Stimulated activated CD4-positive, alpha-beta T cell treated with anti-CD3 and anti-CD28 coated beads, TNF-alpha, amount 100 ng/mL, for 48 hours (primary cell): ENCODE data around the gene NDUFB3.
"Not testable (repeated sequence)": the region's sequence is repeated elsewhere in the genome, so short reads cannot be mapped to it uniquely, and the experiment has no call there.

ENCODE experiments used
- DNase-seq, 3 donors: peaks; one replicate each; pipeline ENCODE4 v3.0.0-alpha.2; 2020; ENCODE audit warnings: low read depth in 3 of 3

The NDUFB3 gene

DNA sequence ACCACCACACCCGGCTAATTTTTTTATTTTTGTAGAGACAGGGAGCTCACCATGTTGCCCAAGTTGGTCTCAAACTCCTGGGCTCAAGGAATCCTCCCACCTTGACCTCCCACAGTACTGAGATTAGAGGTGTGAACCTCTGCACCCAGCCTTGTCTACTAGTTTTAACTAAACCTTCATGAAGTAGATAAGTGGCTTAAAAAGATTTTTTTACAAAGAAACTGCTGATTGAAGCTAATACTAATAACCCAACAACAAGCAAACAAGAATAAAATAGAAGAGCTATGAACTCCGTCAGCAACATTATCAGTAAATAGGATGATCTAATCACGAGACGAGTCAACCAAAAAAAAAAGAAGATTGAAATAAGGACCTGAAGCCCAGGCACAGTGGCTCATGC lies 18.8 kb downstream of the NDUFB3 start:
- no peak for DNase-seq

- no peak for DNase-seq
Measured at GRCh38 chr2:201093573-201093972, 21.8 kb downstream of the NDUFB3 start.

- DNase-seq = no peak
Measured at GRCh38 chr2:201100497-201100896, 28.7 kb downstream of the NDUFB3 start.

- no peak for DNase-seq
Measured at GRCh38 chr2:201105759-201106158, 34.0 kb downstream of the NDUFB3 start.

GRCh38 chr2:201107624-201108023 lies 35.8 kb downstream of the NDUFB3 start:
- DNase-seq = no peak

- DNase-seq = no peak
Measured at GRCh38 chr2:201108341-201108740, 36.5 kb downstream of the NDUFB3 start.

GRCh38 chr2:201109186-201109585 lies 37.4 kb downstream of the NDUFB3 start:
- no peak for DNase-seq

- DNase-seq = no peak
Measured at GRCh38 chr2:201110615-201111014, 38.8 kb downstream of the NDUFB3 start.

GRCh38 chr2:201111096-201111495 lies 39.3 kb downstream of the NDUFB3 start:
- no peak for DNase-seq

DNA sequence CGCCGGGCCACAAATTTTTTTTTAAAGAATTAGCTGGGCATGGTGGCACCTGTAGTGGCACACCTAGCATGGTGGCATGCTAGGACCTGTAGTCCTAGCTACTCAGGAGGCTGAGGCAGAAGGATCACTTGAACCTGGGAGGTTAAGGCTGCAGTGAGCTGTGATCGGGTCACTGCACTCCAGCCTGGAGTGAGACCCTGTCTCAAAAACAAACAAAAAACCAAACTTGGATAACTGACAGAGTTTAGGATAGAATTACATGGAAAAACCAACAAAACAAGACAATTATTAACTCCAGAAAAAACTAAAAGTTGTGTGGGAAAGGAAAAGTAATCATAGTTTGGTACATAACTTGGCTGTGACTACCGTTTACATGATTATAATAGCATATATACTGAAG lies 42.5 kb downstream of the NDUFB3 start:
- DNase-seq = no peak

DNA sequence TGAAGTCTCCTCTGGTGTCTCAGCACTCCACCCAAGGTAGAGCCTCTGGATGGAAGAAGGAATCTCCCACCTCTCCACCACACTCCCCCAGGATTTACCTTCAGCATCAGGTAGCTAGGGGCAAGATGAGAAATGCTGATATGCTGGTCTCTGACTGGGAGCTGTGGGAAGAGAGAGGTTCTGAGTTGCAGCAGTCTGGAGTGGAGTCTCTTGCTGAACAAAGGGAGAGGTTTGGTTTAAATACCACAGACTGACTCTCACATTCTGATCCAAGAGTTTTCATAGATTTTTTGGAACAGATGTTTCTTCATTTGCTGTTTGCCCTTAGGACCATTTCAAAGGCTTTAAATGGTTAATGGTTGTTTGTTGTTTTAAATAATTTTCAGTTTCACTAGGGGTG lies 43.0 kb downstream of the NDUFB3 start:
- no peak for DNase-seq

- DNase-seq = peak in 2 of 3 donors; percentile 69 to 73
Measured at GRCh38 chr2:201116115-201116958, 44.5 kb downstream of the NDUFB3 start, which contains the start of gene CFLAR. Gene CFLAR (plus strand): TSS chr2:201116164. CDS start chr2:201129866, 13,702 bp downstream.

- DNase-seq = no peak
Measured at GRCh38 chr2:201116959-201117734, 45.3 kb downstream of the NDUFB3 start.

DNA sequence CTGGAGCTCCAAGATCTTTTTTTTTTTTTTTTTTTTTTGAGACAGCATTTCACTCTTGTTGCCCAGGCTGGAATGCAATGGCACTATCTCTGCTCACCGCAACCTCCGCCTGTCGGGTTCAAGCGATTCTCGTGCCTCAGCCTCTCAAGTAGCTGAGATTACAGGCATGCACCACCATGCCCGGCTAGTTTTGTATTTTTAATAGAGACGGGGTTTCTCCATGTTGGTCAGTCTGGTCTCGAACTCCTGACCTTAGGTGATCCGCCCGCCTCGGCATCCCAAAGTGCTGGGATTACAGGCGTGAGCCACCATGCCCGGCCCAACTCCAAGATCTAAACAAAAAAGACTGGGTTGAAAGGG lies 45.9 kb downstream of the NDUFB3 start:
- not testable (repeated sequence) for DNase-seq

GRCh38 chr2:201118121-201118960 lies 46.5 kb downstream of the NDUFB3 start:
- peak; percentile 76 to 86 (median 78) for DNase-seq

DNA sequence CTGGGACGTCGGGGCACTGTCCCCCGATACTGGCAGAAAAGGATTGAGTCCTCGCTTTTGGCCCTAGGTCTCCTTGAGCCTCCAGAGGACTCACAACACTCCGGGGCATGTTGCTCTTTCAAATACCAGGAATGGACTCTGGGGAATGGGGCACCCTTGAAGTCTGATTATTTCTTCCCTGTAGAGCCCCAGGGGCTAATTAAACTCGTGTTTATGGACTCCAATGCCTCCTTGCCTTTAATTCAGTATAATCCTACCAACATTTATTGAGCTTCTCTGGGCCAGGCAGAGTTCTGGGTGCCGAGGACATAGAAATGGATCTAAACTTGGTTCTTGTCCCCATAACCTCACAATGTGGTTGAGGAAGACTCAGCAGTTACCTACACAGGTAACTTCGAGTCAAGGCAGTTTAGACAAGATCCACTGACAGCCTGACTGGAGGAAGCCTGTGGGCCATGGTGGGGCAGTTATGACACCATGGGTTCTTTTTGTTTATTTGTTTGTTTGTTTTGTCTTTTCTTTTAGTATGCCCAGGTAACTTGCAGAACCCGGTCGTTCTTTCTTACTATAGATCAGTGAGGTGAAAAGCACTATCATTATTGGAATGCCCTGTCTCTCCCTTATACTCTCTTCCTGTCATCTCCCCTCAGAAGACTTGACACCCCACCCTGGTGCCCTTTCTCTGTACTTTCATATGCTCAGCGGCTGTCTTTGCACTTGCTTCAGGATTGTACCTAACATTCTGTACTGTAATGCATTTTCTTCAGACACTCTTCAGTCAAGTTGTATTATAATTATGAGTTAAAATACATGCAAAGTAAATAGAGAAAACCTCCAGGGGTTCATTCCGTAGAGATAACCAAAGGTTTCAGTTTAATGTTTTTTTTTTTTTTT lies 47.4 kb downstream of the NDUFB3 start:
- no peak for DNase-seq

- no peak for DNase-seq
Measured at GRCh38 chr2:201122276-201122675, 50.5 kb downstream of the NDUFB3 start.

DNA sequence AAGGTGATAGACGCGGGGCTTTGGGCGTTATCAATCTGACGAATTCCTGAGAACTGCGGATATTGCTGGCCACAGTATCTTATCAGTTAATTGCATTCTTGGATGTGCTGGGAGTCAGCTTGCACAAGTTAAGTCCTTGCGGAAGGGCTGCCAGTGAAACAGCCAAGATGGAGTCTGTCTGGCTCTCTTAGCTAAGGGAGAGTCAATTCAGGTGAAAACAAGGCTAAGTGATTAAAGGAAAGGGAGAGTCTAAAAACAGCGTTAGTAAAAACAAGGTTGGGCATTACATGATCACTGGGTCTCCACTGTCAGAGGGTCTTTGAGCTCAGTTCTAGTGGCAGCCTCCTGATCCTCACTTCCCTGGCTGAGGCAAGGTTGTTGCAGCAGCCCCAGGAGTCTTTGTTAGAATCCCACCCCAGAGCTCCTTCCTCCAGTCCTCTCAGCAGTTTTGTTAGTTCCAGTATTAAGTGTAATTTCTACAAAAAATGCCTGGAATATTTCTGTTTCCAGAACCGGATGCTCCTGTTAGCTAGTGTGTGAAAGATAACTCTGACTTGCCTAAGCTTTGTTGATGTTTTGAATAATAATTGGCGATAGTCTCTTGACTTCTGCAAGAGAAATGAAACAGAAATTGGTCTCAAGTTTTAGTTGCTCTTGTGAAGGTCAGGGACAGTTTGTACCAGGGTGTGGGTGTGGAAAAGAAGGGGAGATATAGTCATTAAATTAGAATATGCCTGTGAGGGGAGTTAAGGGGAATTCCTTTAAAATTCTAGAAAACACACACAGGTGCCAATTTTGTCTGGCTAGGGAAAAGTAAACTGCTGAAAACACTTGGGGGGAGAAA lies 54.7 kb downstream of the NDUFB3 start:
- no peak for DNase-seq

GRCh38 chr2:201127152-201127511 lies 55.3 kb downstream of the NDUFB3 start:
- DNase-seq = no peak

DNA sequence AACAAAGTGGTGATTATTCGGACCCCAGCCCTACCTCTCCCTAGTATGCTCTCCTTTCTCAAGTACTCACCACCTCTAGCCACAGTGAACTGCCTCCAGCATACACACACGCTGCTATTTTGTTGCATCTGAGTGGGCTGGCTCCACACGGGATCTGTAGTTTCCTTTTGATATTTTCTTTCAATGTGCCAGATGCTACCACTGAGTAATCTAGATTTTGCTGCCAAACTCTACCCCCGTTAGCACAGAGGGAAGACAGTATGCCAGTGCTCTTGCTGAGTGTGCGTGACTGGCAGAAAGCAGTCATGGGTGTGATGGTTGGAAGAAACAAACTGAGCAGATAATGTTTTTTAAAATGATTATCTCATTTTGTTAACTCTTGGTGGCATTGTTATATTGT lies 55.8 kb downstream of the NDUFB3 start:
- peak in 1 of 3 donors; percentile 54 for DNase-seq
